Measurements from ENCODE around the gene ZNF423. TPM values are rescaled to one million over a fixed set of nuclear protein-coding genes. Genes with fewer than 3 reads are reported as not detected.

ZNF423 gene
- total and polyA plus RNA-seq, 2 of the 13 experiments (the other 11 are each of a cell fraction or from before 2014, with no cell fraction given), result 0.07 to 0.31 TPM

DNA sequence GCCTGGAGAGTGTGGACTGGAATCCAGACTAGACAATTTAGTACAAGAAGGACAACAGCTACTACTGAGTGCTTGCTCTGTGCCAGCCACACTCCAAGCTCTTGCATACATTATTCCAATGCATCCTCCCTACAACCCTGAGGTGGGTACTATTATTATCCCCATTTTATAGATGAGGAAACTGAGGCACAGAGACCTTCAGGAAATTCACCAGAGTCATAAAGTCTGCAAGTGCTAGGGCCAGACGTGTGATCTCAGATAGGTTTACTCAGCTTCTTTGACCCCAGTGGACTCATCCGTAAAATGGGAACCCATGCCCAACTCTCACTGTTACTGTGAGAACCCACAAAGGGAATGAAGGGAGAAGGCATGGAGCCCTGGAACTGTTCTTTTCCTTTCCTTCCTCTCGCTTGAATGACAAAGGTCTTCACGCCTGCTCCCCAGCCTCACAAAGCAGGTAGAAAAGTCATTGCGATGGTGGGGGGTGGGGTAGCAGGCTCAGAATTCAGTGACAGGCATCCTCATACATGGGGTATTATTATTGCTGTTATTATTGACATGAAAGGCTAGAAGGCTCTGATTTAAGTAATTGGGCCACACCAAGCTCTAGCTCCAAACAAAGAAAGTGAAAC lies 160.0 kb downstream of the ZNF423 start:
- Histone ChIP-seq H3K9me3 (ENCODE audit: low read length) (no peaks in the 10 kb centered on the region), H3K79me2 (ENCODE audit: insufficient read depth, low read length) (no peaks in the 10 kb centered on the region), H2AFZ (ENCODE audit: low read length) (no peak overlapping the region), H3K4me2 (ENCODE audit: low read depth, low read length) (no peak overlapping the region), H3K4me1 (ENCODE audit: insufficient read depth, low read length) (no peaks in the 10 kb centered on the region), H3K9ac (ENCODE audit: insufficient read depth, low read depth, low read length) (no peak overlapping the region), H4K20me1 (ENCODE audit: insufficient read depth, low read length) (no peaks in the 10 kb centered on the region; the same call in 1 of the 2 replicates), H3K27me3 (ENCODE audit: control insufficient read depth in 1 of 2, insufficient read depth in 2 of 2, low read length in 2 of 2) (peaks cover 0 to 26% of the 10 kb centered on the region in 2 experiments; a peak in 4 of 5 replicates), H3K4me3 (replicated peaks in 1 of 3; ENCODE audit: insufficient read depth in 1 of 3, low read depth in 2 of 3, low read length in 3 of 3) (no peak overlapping the region), H3K36me3 (replicated peaks in 1 of 2; ENCODE audit: control insufficient read depth in 1 of 2, insufficient read depth in 2 of 2, low read length in 2 of 2) (no peaks in the 10 kb centered on the region), H3K27ac (ENCODE audit: extremely low read length, insufficient read depth, low read length) (no peak overlapping the region)
- ChIA-PET POLR2A (no interaction called here), CTCF (ENCODE audit: low intra/inter-chr PET ratio, low total read pairs) (no interaction called here)
- BruUV-seq (replicated peaks), result no TSS peak
- DNase-seq (ENCODE audit: low spot score) (no peak), FAIRE-seq (no peak), ATAC-seq (no peak)
- intact Hi-C loops (cut with micrococcal nuclease; ENCODE audit: unreplicated experiment) (no loop called here), in situ Hi-C loops (cut with HindIII; ENCODE audit: extremely low pct_ligation_motif_present, low pct_unique_long_range_greater_than_20kb) (no loop called here)
- 21% methylated on average over 5 of the region's 5 CpGs for WGBS (ENCODE audit: low lambda C conversion rate)
- 0 out of 2 replicates have a peak, but pooled peaks have one; percentile 18 for TF ChIP-seq ZNF629 (CRISPR knock-in tag; conservative IDR thresholded peaks at IDR 0.05)
- no peak for TF ChIP-seq SALL2 (CRISPR knock-in tag; IDR thresholded peaks at IDR 0.05)

DNA sequence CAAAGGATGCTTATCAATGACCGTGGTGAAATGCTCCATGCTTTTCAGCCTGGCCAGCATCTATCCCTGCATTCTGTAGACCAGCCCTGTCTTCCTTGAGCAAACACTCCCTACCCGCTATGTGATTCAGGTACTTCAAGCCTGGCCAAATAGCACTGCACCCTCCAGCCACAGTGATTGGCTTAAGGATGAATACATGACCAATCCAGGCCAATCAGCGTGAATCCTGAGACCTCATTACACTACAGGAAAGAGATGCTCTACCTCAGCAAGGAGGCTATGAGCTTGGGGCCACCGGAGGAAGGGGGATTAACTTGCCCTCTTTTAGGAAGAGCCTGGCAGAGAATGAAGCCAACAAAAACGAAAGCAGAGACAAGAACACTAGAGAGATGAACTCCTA lies 162.5 kb downstream of the ZNF423 start:
- in situ Hi-C loops (cut with HindIII; ENCODE audit: extremely low pct_ligation_motif_present, low pct_unique_long_range_greater_than_20kb), result no loop called here
- Histone ChIP-seq H3K4me1 (ENCODE audit: insufficient read depth, low read length) (no peaks in the 10 kb centered on the region), H3K4me3 (replicated peaks in 1 of 3; ENCODE audit: insufficient read depth in 1 of 3, low read depth in 2 of 3, low read length in 3 of 3) (no peak overlapping the region), H2AFZ (ENCODE audit: low read length) (no peak overlapping the region), H3K9ac (ENCODE audit: insufficient read depth, low read depth, low read length) (no peak overlapping the region), H3K27ac (ENCODE audit: extremely low read length, insufficient read depth, low read length) (no peak overlapping the region), H3K27me3 (ENCODE audit: control insufficient read depth in 1 of 2, insufficient read depth in 2 of 2, low read length in 2 of 2) (peaks cover 0 to 34% of the 10 kb centered on the region in 2 experiments; a peak in 4 of 5 replicates), H3K4me2 (ENCODE audit: low read depth, low read length) (no peak overlapping the region), H3K36me3 (replicated peaks in 1 of 2; ENCODE audit: control insufficient read depth in 1 of 2, insufficient read depth in 2 of 2, low read length in 2 of 2) (no peaks in the 10 kb centered on the region), H4K20me1 (ENCODE audit: insufficient read depth, low read length) (no peaks in the 10 kb centered on the region; the same call in 1 of the 2 replicates), H3K79me2 (ENCODE audit: insufficient read depth, low read length) (no peaks in the 10 kb centered on the region), H3K9me3 (ENCODE audit: low read length) (no peaks in the 10 kb centered on the region)
- no TSS peak for BruUV-seq (replicated peaks)
- DNase-seq (ENCODE audit: low spot score) (no peak), FAIRE-seq (no peak), ATAC-seq (no peak)
- TF ChIP-seq ARID2 (CRISPR knock-in tag; IDR thresholded peaks at IDR 0.05; ENCODE audit: borderline replicate concordance) (no peak), AHR (CRISPR knock-in tag; IDR thresholded peaks at IDR 0.05) (no peak)
- ChIA-PET POLR2A (no interaction called here), CTCF (ENCODE audit: low intra/inter-chr PET ratio, low total read pairs) (no interaction called here)
- WGBS (ENCODE audit: low lambda C conversion rate), result 2% methylated on average over 4 of the region's 5 CpGs
- intact Hi-C loops (cut with micrococcal nuclease; ENCODE audit: unreplicated experiment), result no loop called here

Data from HepG2 (cell line).